Measurements from ENCODE around the gene CDH4. TPM values are rescaled to one million over a fixed set of nuclear protein-coding genes. Genes with fewer than 3 reads are reported as not detected.
"Not testable (repeated sequence)": the region's sequence is repeated elsewhere in the genome, so short reads cannot be mapped to it uniquely, and the experiment has no call there.

The CDH4 gene
- total RNA-seq, 2 donors from 2014 or later = 0.06 TPM; not detected in 1

DNA sequence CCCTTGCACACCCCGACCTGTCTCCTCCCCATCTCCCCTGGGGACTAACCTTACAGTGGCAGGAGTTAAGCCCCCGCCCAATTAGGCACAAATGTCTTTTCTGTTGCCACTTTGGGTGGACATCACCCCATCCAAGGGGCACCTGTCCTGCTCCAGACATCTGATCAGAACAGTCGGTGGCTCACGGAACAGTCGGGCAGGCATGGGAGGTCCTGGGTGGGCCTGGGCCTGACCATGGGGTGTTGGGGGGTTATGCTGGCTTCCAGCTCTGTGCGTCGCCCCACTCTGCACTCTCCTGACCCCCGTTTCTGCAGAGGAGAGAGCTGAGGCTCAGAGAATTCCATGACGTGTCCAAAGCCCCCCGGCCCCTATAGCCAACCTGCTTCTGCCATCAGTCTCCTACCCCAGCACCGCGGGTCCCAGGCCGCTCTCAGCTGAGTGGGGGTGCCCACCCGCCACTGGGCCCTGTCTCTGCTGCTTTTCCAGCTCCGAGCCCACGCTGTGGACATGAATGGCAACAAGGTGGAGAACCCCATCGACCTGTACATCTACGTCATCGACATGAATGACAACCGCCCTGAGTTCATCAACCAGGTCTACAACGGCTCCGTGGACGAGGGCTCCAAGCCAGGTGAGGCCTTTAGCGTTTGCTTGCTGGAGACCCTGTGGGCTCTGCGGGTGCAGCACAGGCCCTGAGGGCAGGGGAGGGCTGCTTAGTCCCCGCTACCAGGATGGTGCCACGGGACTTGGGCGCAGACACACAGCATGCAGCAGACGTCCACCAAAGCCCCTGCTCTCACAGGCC lies 600.4 kb downstream of the CDH4 start:
- ATAC-seq = no peak
- intact Hi-C loops (cut with DNase I, micrococcal nuclease) = no loop called here
- no peak for DNase-seq

GRCh38 chr20:61853073-61854005 lies 601.3 kb downstream of the CDH4 start:
- intact Hi-C loops (cut with DNase I, micrococcal nuclease) = no loop called here
- DNase-seq (no peak), ATAC-seq (no peak)

- ATAC-seq; intact Hi-C loops (cut with DNase I, micrococcal nuclease); DNase-seq: not testable (repeated sequence)
These were observed 602.5 kb downstream of the CDH4 start for GRCh38 chr20:61854538-61854937.

- DNase-seq (no peak), ATAC-seq (no peak)
- intact Hi-C loops (cut with DNase I, micrococcal nuclease) = no loop called here
These were observed 603.2 kb downstream of the CDH4 start for GRCh38 chr20:61855286-61855685.

DNA sequence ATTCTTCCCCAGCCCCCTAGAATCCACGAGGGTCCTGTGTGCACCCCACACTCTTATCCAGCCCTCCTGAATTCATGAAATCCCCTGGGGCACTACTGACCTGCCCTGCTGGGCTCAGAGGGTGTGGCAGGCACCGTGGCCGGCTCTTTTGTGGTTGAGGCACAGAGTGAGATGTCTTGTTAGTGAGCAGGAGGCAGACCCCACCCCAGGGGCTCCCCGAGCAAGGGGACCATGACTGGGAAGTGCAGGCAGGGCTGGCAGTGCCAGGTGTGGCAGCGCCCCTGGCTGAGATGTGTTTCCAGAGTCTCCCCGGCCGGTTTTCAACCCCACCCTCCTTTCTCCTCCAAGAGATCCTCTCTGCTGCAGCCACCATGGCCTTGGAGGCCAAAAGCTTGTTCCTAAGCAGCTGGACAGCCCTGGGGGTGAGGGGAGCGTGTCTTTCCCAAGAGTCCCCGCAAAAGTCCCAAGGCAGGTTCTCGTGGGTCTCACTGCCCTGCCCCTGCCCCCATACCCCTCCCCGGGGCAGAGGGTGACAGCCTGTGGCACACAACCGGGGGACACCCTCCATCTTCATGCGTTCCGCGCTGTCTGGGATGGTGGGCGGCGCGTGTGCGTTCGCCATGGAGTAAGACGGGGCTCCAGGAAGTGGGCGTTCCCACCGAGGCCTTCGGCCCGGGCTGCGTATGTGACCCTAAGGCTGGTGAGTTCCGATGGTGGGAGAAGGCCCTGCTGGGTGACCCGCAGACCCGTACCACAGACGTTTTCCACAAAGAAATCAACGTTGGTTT lies 604.8 kb downstream of the CDH4 start:
- no peak for DNase-seq
- intact Hi-C loops (cut with DNase I, micrococcal nuclease) = no loop called here
- no peak for ATAC-seq

DNA sequence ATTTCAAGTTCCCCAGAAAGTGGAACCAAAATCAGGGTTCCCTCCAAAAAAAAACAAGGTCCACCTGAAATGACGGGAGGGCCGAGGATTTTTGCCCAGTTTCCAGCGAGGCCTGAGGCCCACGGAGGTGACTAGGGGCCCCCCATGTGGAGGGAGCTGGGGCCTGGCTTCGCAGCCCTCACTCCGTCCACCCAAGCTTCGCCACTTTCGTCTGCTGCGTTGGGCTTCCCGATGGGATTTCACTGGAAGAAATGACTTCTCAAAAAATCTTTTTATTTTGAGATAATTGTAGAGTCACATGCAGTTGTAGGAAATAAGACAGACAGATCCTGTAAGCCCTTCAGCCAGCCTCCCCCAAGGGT lies 605.3 kb downstream of the CDH4 start:
- intact Hi-C loops (cut with DNase I, micrococcal nuclease) = no loop called here
- DNase-seq = no peak
- ATAC-seq = no peak

DNA sequence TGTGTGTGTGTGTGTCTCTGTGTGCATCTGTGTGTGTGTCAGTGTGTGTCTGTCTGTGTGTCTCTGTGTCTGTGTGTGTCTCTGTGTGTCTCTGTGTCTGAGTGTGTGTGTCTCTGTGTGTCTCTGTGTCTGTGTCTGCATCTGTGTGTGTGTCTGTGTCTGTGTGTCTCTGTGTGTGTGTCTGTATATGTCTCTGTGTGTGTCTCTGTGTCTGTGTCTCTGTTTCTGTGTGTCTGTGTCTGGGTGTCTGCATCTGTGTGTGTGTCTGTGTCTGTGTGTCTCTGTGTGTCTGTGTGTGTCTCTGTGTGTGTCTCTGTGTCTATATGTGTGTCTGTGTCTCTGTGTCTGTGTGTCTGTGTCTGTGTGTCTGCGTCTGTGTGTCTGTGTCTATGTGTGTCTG lies 605.8 kb downstream of the CDH4 start:
- intact Hi-C loops (cut with DNase I, micrococcal nuclease) = no loop called here

DNA sequence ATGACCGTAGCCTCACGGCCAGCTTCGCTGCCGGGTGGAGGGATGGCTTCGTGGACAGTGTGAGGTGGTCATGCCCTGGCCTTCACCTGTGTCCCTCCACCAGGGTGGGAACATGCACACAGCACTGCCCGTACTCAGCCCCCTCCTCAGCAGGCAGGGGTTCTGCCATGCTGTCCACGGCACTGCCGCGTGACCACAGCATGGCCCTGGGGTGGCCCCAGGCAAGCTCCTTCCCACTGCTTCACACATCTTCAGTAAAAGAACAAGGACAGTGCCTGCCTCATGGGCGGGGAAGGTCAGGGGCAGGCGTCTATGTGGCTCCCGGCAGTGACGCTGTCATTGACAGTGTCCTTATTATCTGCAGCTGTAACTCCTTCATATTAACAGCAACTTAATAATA lies 607.7 kb downstream of the CDH4 start:
- DNase-seq = no peak
- intact Hi-C loops (cut with DNase I, micrococcal nuclease) = no loop called here

More for the DNA sequence above, 605.8 kb downstream of the CDH4 start:
- ATAC-seq (no peak), DNase-seq (no peak)

DNA sequence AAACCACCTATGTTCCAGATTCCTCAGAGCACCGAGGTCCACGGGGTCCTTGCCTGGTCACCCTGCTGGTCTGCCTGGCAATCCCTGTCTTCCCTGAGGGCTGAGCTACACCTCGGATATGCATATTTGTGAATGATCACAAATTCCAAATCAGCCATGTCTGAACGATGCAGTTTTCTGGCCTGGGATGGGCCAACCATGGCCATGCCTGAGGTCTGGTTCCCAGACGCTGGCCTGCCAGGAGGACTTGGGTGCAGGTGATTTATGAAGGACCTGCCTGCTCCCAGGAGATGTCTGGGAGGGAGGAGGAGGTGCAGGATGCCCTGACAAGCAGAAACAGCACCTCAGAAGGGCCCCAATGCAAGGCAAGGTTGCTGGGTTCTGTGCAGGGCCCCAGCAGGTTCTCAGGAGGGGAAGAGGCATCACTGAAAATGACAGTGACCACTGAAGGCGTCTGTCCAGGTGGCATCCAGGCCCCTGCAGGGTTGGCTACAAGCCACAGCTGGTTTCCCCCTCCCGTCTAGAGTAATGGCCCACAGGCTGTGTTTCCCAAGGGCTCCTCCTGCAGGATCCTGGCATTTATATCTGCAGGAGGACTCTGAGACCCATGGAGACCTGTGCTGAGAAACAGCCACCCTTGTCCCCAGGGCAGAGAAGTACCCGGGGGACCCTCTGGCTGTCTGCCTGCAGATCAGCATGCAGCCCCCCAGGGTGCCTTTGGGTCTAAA lies 608.4 kb downstream of the CDH4 start:
- DNase-seq (no peak), ATAC-seq (no peak)
- intact Hi-C loops (cut with DNase I, micrococcal nuclease) = no loop called here

More for the DNA sequence above, 607.7 kb downstream of the CDH4 start:
- ATAC-seq = no peak

- intact Hi-C loops (cut with DNase I, micrococcal nuclease) = no loop called here
- ATAC-seq (no peak), DNase-seq (no peak)
These were observed 609.2 kb downstream of the CDH4 start for GRCh38 chr20:61861054-61861841.

DNA sequence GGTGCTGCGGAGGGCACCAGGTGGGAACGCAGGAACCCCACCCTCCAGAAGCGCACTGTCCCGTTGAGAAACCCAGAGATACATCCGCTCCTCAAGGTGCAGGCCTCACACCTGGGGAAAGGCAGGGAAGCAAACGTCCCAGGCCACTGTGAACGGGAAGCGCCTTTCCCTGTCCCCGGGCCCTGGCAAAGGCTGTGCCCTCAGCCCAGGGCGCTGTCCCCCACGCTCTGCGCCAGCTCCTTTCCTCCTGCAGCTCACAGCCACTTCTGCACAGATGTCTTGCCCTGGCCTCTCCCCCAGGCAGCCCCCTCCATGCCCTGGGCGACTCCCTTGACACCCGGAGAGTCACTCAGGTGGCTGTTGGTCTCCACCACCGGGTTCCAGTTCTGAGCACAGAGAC lies 609.8 kb downstream of the CDH4 start:
- DNase-seq = no peak
- intact Hi-C loops (cut with DNase I, micrococcal nuclease) = no loop called here
- no peak for ATAC-seq

- intact Hi-C loops (cut with DNase I, micrococcal nuclease) = no loop called here
- DNase-seq (no peak), ATAC-seq (no peak)
These were observed 610.8 kb downstream of the CDH4 start for GRCh38 chr20:61862881-61863280.

GRCh38 chr20:61864481-61864880 lies 612.4 kb downstream of the CDH4 start:
- ATAC-seq (no peak), DNase-seq (no peak)
- intact Hi-C loops (cut with DNase I, micrococcal nuclease) = no loop called here

DNA sequence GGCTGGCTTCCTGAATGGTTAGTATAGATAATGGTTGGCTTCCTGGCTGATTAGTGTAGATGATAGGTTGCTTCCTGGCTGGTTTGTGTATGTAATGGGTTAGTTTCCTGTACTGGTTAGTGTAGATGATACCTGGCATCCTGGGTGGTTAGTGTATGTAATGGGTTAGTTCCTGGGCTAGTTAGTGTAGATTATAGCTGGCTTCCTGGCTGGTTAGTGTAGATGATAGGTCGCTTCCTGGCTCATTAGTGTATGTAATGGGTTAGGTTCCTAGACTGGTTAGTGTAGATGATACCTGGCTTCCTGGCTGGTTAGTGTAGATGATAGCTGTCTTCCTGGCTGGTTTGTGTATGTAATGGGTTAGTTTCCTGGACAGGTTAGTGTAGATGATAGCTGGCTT lies 613.3 kb downstream of the CDH4 start:
- no peak for DNase-seq
- ATAC-seq = no peak
- intact Hi-C loops (cut with DNase I, micrococcal nuclease) = no loop called here

DNA sequence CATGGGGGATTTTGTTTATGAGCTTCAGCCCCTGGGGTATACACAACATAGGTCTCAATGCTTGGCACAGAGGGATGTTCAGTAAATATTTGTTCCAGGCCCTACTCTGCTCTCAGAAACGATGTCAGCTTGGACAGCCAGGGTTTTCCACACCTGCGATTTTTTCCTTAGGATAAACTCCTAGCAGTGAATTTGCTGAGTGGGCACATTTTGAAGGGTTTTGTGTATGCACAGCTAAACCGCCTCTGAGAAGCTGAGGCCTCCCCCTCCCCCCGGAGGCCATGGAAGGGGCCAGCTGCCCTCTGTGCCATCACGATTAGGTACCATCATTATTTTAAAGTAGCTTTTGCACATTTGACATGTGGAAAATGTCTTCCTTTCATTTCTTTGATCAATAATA lies 614.1 kb downstream of the CDH4 start:
- intact Hi-C loops (cut with DNase I, micrococcal nuclease) = no loop called here
- DNase-seq (no peak), ATAC-seq (no peak)

- intact Hi-C loops (cut with DNase I, micrococcal nuclease) = no loop called here
- ATAC-seq = no peak
These were observed 615.9 kb downstream of the CDH4 start for GRCh38 chr20:61868006-61868405.

DNA sequence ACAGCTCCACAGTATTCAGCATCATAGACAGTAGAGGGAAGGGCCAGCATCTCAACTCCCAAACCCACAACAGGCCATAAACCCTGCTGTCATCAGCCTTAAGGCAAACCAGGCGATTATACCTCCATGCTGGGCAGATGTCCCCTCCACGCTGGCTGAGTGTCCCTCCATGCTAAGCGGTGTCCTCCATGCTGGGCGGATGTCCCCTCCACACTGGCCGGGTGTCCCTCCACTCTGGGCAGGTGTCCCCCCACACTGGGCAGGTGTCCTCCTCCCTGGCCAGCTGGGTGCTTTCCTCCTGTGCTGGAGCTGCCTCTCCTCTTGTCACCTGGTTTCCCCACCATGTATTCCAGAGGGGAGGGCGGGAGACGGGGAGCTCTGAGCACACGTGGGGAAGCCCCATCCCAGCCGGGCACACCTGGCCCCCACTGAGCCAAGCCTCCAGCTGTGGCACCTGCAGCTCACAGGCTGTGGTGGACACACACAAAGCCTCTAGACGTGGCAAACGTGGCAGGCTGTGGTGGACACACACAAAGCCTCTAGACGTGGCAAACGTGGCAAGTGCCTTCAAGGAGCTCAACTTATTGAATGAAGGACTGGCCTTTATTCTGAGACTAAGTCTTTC lies 616.5 kb downstream of the CDH4 start:
- intact Hi-C loops (cut with DNase I, micrococcal nuclease) = no loop called here
- ATAC-seq (no peak), DNase-seq (no peak)

More at GRCh38 chr20:61868006-61868405, 615.9 kb downstream of the CDH4 start:
- no peak for DNase-seq
